ENCODE data around the gene IL37.
"Not testable (repeated sequence)": the region's sequence is repeated elsewhere in the genome, so short reads cannot be mapped to it uniquely, and the experiment has no call there.

Gene IL37

GRCh38 chr2:112926707-112927106 lies 15.7 kb downstream of the IL37 start:
- H3K9me3 ChIP-seq (ENCODE audit: severe bottlenecking) = no peaks in the 10 kb centered on the region
- no peak for DNase-seq (ENCODE audit: low spot score)
- no peak overlapping the region for H3K4me3 ChIP-seq (ENCODE audit: severe bottlenecking)
- no peaks in the 10 kb centered on the region for H3K36me3 ChIP-seq (ENCODE audit: low read depth)
- H3K27ac ChIP-seq (ENCODE audit: poor library complexity, severe bottlenecking) = no peak overlapping the region
- ATAC-seq (ENCODE audit: low read depth) = no peak
- H3K27me3 ChIP-seq (ENCODE audit: insufficient read depth, poor library complexity, severe bottlenecking) = no peaks in the 10 kb centered on the region
- no peaks in the 10 kb centered on the region for H3K4me1 ChIP-seq (ENCODE audit: insufficient read depth, poor library complexity, severe bottlenecking)
- no peak for TF ChIP-seq CTCF (IDR thresholded peaks at IDR 0.05; ENCODE audit: poor library complexity, severe bottlenecking)

- Histone ChIP-seq H3K4me3 (ENCODE audit: severe bottlenecking) (no peak overlapping the region), H3K9me3 (ENCODE audit: severe bottlenecking) (no peaks in the 10 kb centered on the region), H3K27ac (ENCODE audit: poor library complexity, severe bottlenecking) (no peak overlapping the region), H3K4me1 (ENCODE audit: insufficient read depth, poor library complexity, severe bottlenecking) (no peaks in the 10 kb centered on the region), H3K27me3 (ENCODE audit: insufficient read depth, poor library complexity, severe bottlenecking) (no peaks in the 10 kb centered on the region), H3K36me3 (ENCODE audit: low read depth) (no peaks in the 10 kb centered on the region)
- ATAC-seq (ENCODE audit: low read depth) (no peak), DNase-seq (ENCODE audit: low spot score) (no peak)
- no peak for TF ChIP-seq CTCF (IDR thresholded peaks at IDR 0.05; ENCODE audit: poor library complexity, severe bottlenecking)
Measured at GRCh38 chr2:112927745-112928144, 16.8 kb downstream of the IL37 start.

GRCh38 chr2:112933261-112933660 lies 22.3 kb downstream of the IL37 start:
- H3K27me3 ChIP-seq (ENCODE audit: insufficient read depth, poor library complexity, severe bottlenecking) = no peaks in the 10 kb centered on the region
- no peaks in the 10 kb centered on the region for H3K36me3 ChIP-seq (ENCODE audit: low read depth)
- no peaks in the 10 kb centered on the region for H3K9me3 ChIP-seq (ENCODE audit: severe bottlenecking)
- H3K27ac ChIP-seq (ENCODE audit: poor library complexity, severe bottlenecking) = no peak overlapping the region
- DNase-seq (ENCODE audit: low spot score) = no peak
- H3K4me1 ChIP-seq (ENCODE audit: insufficient read depth, poor library complexity, severe bottlenecking) = no peaks in the 10 kb centered on the region
- ATAC-seq (ENCODE audit: low read depth) = no peak
- no peak overlapping the region for H3K4me3 ChIP-seq (ENCODE audit: severe bottlenecking)
- TF ChIP-seq CTCF (IDR thresholded peaks at IDR 0.05; ENCODE audit: poor library complexity, severe bottlenecking) = no peak

- not testable (repeated sequence) for H3K4me1 ChIP-seq (ENCODE audit: insufficient read depth, poor library complexity, severe bottlenecking); H3K9me3 ChIP-seq (ENCODE audit: severe bottlenecking); H3K4me3 ChIP-seq (ENCODE audit: severe bottlenecking); H3K27me3 ChIP-seq (ENCODE audit: insufficient read depth, poor library complexity, severe bottlenecking); H3K36me3 ChIP-seq (ENCODE audit: low read depth); DNase-seq (ENCODE audit: low spot score); H3K27ac ChIP-seq (ENCODE audit: poor library complexity, severe bottlenecking); ATAC-seq (ENCODE audit: low read depth)
Measured at GRCh38 chr2:112934117-112934516, 23.2 kb downstream of the IL37 start.

- H3K4me3 ChIP-seq (ENCODE audit: severe bottlenecking) = no peak overlapping the region
- no peak for DNase-seq (ENCODE audit: low spot score)
- TF ChIP-seq CTCF (IDR thresholded peaks at IDR 0.05; ENCODE audit: poor library complexity, severe bottlenecking) = no peak
- no peak for ATAC-seq (ENCODE audit: low read depth)
- no peak overlapping the region for H3K27ac ChIP-seq (ENCODE audit: poor library complexity, severe bottlenecking)
- H3K9me3 ChIP-seq (ENCODE audit: severe bottlenecking) = no peaks in the 10 kb centered on the region
- no peaks in the 10 kb centered on the region for H3K36me3 ChIP-seq (ENCODE audit: low read depth)
- no peaks in the 10 kb centered on the region for H3K4me1 ChIP-seq (ENCODE audit: insufficient read depth, poor library complexity, severe bottlenecking)
- no peaks in the 10 kb centered on the region for H3K27me3 ChIP-seq (ENCODE audit: insufficient read depth, poor library complexity, severe bottlenecking)
Measured at GRCh38 chr2:112936927-112937232, 25.9 kb downstream of the IL37 start.

All from RWPE2 (cell line).